Endodermal cell (in vitro differentiated cells): ENCODE results near the gene CPSF4. TPM values are rescaled to one million over a fixed set of nuclear protein-coding genes. Genes with fewer than 3 reads are reported as not detected.
A peak's percentile ranks its signal among the peaks of the same experiment; 100 is the strongest.

Source experiments
- DNase-seq: peaks from one replicate; pipeline ENCODE4 v3.0.0-alpha.2; 2017
- H3K27ac ChIP-seq: 2 replicates; pipeline ENCODE4 v1.5.1; 2013; ENCODE audit warnings: mild to moderate bottlenecking, low read depth, low read length, moderate library complexity
- H3K27me3 ChIP-seq: 2 replicates; pipeline ENCODE4 v1.6.1; 2013; ENCODE audit warnings: mild to moderate bottlenecking, low read length, moderate library complexity; ENCODE audit not compliant: insufficient read depth, control insufficient read depth, poor library complexity, severe bottlenecking
- H3K36me3 ChIP-seq: 2 replicates; pipeline ENCODE4 v1.7.0; 2013; ENCODE audit warnings: mild to moderate bottlenecking, low read length, moderate library complexity; ENCODE audit not compliant: control insufficient read depth, insufficient read depth
- H3K4me1 ChIP-seq: one replicate; pipeline ENCODE4 v1.7.0; 2013; ENCODE audit warnings: low read length; ENCODE audit not compliant: control insufficient read depth, insufficient read depth
- H3K4me3 ChIP-seq: 2 replicates; pipeline ENCODE4 v1.5.1; 2013; ENCODE audit warnings: mild to moderate bottlenecking, low read length, moderate library complexity
- H3K9ac ChIP-seq: 2 replicates; pipeline ENCODE4 v1.6.1; 2013; ENCODE audit warnings: mild to moderate bottlenecking, low read length, moderate library complexity; ENCODE audit not compliant: poor library complexity, severe bottlenecking; ENCODE audit errors: extremely low read depth
- H3K9me3 ChIP-seq: 2 replicates; pipeline ENCODE4 v1.6.1; 2013; ENCODE audit warnings: mild to moderate bottlenecking, low read length, moderate library complexity; ENCODE audit not compliant: control insufficient read depth
- H3K27ac Mint-ChIP-seq: 2 replicates; pipeline ENCODE4 v1.8.0; 2020; ENCODE audit warnings: mixed read lengths
- H3K27me3 Mint-ChIP-seq: 2 replicates; pipeline ENCODE4 v1.8.0; 2021; ENCODE audit warnings: mild to moderate bottlenecking, mixed read lengths; ENCODE audit not compliant: insufficient read depth
- H3K36me3 Mint-ChIP-seq: 2 replicates; pipeline ENCODE4 v1.8.0; 2020; ENCODE audit warnings: low read depth, mixed read lengths
- H3K4me1 Mint-ChIP-seq: 2 replicates; pipeline ENCODE4 v1.8.0; 2020; ENCODE audit warnings: mixed read lengths
- H3K4me3 Mint-ChIP-seq: 2 replicates; pipeline ENCODE4 v1.8.0; 2020; ENCODE audit warnings: mild to moderate bottlenecking, moderate library complexity, mixed read lengths
- H3K9me3 Mint-ChIP-seq: 2 replicates; pipeline ENCODE4 v1.8.0; 2020; ENCODE audit warnings: mild to moderate bottlenecking, mixed read lengths
- WGBS, 2 experiments: methylation state at CpG; one replicate each; pipeline versions ENCODE4 v1.1.5 to v1.1.7; 2013; ENCODE audit warnings: missing lambda C conversion rate in 2 of 2, mixed read lengths in 1 of 2; ENCODE audit not compliant: insufficient coverage in 1 of 2, insufficient read length in 1 of 2; 5-methylcytosine and 5-hydroxymethylcytosine counted together
- total RNA-seq, 2 donors: library from RNA; stranded (reverse); fragmentation: NEBNext Ultra II Directional in 1 of 2; extraction: Animal tissue kit (Norgen Biotek cat#: 25700) in 1 of 2; gene quantifications; 2 replicates in 1 of 2; 3 replicates in 1 of 2; pipeline ENCODE4 v1.2.1, GENCODE V29; 2021
- TF ChIP-seq, protein P1 (sequence below): fragments of 200-600 bp; sonication (generic); conservative IDR thresholded peaks from 2 replicates; pipeline ENCODE4 v1.5.0; 2021; ENCODE audit warnings: antibody characterized with exemption, mild to moderate bottlenecking

The CPSF4 gene
- total RNA-seq, 2 donors from 2014 or later = 87.3 to 126 TPM

DNA sequence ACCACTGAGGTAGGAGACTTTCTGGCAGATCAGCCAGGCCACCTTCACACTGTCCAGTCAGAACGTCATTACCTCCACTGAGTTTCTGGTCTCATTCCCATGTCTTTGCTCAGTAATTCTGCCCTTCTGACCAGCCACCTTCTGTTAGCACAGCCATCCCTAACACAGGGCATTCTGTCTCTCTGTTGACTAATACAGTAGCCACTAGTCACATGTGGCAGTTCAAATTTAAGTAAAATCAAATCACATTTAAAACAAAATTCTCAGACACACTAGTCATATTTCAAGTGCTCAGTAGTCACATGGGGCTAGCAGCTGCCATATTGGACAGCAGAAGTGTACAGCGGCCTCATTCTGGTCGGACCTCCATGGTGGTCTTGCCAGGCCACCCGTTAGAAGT lies 7.4 kb downstream of the CPSF4 start:
- Mint-ChIP-seq H3K4me1 (peaks cover 2% of the 10 kb centered on the region), H3K27me3 (no peaks in the 10 kb centered on the region), H3K9me3 (no peaks in the 10 kb centered on the region), H3K36me3 (peaks cover 72% of the 10 kb centered on the region), H3K27ac (no peak overlapping the region), H3K4me3 (no peak overlapping the region)
- Histone ChIP-seq H3K4me1 (no peaks in the 10 kb centered on the region), H3K9me3 (no peaks in the 10 kb centered on the region), H3K9ac (no peak overlapping the region), H3K27ac (no peak overlapping the region), H3K36me3 (peaks cover 87% of the 10 kb centered on the region), H3K4me3 (no peak overlapping the region), H3K27me3 (no peaks in the 10 kb centered on the region)
- no peak for DNase-seq
- WGBS, 2 experiments = 96 to 100% methylated on average over 4 of the region's 4 CpGs
- TF ChIP-seq, protein P1, sequence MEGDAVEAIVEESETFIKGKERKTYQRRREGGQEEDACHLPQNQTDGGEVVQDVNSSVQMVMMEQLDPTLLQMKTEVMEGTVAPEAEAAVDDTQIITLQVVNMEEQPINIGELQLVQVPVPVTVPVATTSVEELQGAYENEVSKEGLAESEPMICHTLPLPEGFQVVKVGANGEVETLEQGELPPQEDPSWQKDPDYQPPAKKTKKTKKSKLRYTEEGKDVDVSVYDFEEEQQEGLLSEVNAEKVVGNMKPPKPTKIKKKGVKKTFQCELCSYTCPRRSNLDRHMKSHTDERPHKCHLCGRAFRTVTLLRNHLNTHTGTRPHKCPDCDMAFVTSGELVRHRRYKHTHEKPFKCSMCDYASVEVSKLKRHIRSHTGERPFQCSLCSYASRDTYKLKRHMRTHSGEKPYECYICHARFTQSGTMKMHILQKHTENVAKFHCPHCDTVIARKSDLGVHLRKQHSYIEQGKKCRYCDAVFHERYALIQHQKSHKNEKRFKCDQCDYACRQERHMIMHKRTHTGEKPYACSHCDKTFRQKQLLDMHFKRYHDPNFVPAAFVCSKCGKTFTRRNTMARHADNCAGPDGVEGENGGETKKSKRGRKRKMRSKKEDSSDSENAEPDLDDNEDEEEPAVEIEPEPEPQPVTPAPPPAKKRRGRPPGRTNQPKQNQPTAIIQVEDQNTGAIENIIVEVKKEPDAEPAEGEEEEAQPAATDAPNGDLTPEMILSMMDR = no peak

DNA sequence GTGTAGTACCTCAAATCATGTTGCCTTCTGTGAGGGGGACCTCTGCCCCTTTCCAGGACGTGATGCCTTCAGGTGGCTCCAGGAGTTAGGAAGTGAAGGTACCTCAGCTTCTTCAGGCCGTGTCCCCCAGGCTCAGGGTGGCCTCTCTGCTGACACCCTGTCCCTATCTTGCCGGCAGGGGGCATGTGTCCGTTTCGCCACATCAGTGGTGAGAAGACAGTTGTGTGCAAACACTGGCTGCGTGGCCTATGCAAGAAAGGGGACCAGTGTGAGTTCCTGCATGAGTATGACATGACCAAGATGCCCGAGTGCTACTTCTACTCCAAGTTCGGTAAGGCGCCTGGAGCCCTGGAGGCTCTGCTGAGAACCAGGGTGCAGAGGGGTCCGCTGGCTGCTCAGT lies 9.2 kb downstream of the CPSF4 start:
- Mint-ChIP-seq H3K9me3 (no peaks in the 10 kb centered on the region), H3K4me3 (no peak overlapping the region), H3K27me3 (no peaks in the 10 kb centered on the region), H3K4me1 (no peaks in the 10 kb centered on the region), H3K27ac (no peak overlapping the region), H3K36me3 (peaks cover 78% of the 10 kb centered on the region)
- DNase-seq = peak; percentile 69
- Histone ChIP-seq H3K27ac (no peak overlapping the region), H3K4me1 (no peaks in the 10 kb centered on the region), H3K9ac (no peak overlapping the region), H3K9me3 (no peaks in the 10 kb centered on the region), H3K27me3 (no peaks in the 10 kb centered on the region), H3K36me3 (peaks cover 89% of the 10 kb centered on the region), H3K4me3 (no peak overlapping the region)
- TF ChIP-seq, protein P1 = peak; percentile 51
- WGBS, 2 experiments = 91 to 96% methylated on average over 9 to 10 of the region's 10 CpGs

DNA sequence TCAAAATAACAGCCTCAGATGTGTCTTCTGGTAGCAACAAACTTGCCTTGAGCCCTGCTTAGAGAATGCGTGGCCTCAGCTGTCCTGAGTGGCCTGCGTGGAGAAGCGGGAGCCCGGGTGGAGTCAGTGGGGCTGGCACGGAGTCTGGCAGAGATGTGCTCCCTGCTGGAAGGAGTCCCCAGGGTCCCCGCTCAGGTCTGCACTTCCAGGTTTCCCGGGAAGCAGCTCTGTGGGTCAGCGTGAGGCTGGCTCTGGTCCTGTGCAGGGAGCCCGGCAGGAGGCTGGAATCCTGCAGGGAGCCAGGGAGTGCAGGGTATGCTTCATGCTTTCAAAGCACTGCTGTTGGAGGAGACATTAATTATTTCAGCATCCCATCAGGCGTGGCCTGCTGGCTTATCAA lies 10.1 kb downstream of the CPSF4 start:
- Mint-ChIP-seq H3K4me3 (no peak overlapping the region), H3K27me3 (no peaks in the 10 kb centered on the region), H3K27ac (no peak overlapping the region), H3K9me3 (no peaks in the 10 kb centered on the region), H3K36me3 (peaks cover 78% of the 10 kb centered on the region), H3K4me1 (no peaks in the 10 kb centered on the region)
- Histone ChIP-seq H3K9me3 (no peaks in the 10 kb centered on the region), H3K27me3 (no peaks in the 10 kb centered on the region), H3K9ac (no peak overlapping the region), H3K4me1 (no peaks in the 10 kb centered on the region), H3K27ac (no peak overlapping the region), H3K4me3 (no peak overlapping the region), H3K36me3 (peaks cover 89% of the 10 kb centered on the region)
- TF ChIP-seq, protein P1 = no peak
- no peak for DNase-seq
- 90 to 97% methylated on average over 9 to 10 of the region's 10 CpGs for WGBS, 2 experiments
